ENCODE data around the gene LRRC1.
A peak's percentile ranks its signal among the peaks of the same experiment; 100 is the strongest.

Gene LRRC1

DNA sequence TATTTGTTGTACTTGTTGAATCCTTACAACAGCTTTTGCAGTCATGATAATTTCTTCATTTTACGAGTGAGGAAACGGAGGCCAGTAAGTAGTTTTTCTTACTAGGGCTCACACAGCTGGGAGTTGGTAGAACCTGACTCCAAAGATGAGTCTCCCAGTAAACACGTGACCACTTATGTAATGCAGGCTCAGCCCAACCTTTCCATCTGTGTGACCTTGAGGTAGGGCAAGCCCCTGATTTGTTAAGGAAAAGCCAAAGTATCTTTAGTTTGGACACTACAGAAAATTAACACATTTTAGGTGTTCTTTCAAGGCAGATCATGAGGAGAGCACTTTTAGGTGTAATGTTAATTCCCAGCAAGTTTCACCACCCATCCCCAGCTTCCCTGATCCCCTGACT lies 111.3 kb downstream of the LRRC1 start:
- Mint-ChIP-seq H3K4me3 (no peak overlapping the region), H3K9me3 (no peaks in the 10 kb centered on the region)
- no peak for ATAC-seq

DNA sequence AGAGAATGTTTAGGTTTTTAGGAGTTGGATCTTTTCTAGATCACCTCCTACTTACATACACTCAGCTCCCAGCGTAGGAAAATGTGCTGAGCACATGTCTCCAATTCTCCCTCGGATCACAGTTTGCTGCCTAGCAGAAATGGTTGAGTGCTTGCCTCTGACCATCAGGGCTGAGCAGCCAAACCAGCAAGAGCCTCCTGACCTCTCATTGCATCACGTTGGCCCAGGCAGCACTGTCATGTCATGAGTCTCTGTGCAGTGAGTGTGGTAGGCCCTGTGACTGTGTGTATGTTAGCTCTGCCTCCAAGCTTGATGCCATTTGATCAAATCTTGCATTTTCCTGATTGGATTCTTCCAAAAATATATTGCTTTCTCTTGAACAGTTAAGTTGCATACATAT lies 112.0 kb downstream of the LRRC1 start:
- Mint-ChIP-seq H3K9me3 (no peaks in the 10 kb centered on the region), H3K27me3 (no peaks in the 10 kb centered on the region), H3K4me3 (no peak overlapping the region), H3K4me1 (no peaks in the 10 kb centered on the region), H3K27ac (no peak overlapping the region)
- DNase-seq = no peak
- no peak for ATAC-seq

More for the DNA sequence above, 111.3 kb downstream of the LRRC1 start:
- H3K4me1 Mint-ChIP-seq = no peaks in the 10 kb centered on the region
- no peak for DNase-seq
- no peaks in the 10 kb centered on the region for H3K27me3 Mint-ChIP-seq
- H3K27ac Mint-ChIP-seq = no peak overlapping the region

DNA sequence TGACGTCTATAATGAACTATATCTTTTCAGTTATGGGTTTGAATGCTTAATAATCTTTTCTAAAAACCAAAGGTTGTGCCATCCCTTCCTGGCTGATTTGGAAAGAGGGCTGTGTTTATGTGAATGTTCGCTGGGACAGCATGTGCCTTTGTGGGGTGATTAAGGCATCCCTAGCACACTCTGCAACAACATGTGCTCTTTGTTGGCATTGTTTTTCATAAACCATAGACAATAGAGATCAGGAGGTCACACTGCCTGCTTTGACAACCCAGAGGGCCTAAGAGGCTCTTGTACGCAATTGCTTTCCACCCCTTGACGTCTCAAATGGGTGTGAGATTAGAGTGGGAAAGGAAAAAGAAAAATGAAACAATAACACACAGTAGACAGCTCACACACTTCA lies 116.0 kb downstream of the LRRC1 start:
- ATAC-seq (no peak), DNase-seq (no peak)
- Mint-ChIP-seq H3K27me3 (no peaks in the 10 kb centered on the region), H3K9me3 (no peaks in the 10 kb centered on the region), H3K4me1 (no peaks in the 10 kb centered on the region), H3K4me3 (no peak overlapping the region), H3K27ac (peak overlapping the region in 1 of 2 donors; percentile 6)

DNA sequence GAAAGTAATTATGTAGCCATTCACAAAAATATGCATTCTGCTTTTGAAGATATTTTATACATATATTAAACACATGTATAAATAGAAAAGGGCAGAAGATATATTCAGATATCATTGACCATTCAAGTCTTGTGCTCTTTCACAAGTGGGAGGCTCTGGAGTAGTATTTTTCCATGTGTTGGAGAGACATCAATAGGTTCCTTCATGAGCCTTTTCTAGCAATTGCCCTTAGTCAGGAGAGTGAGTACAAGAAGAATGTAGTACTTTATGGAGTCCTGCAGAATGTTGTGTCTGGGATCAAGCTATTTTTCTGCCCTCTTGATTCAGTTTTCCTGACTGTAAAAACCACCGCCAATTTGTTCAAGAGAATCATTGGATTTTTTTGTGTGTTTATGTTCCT lies 117.9 kb downstream of the LRRC1 start:
- ATAC-seq (no peak), DNase-seq (no peak)
- H3K4me3 Mint-ChIP-seq = no peak overlapping the region
- no peak overlapping the region for H3K27ac Mint-ChIP-seq
- H3K4me1 Mint-ChIP-seq = no peaks in the 10 kb centered on the region
- no peaks in the 10 kb centered on the region for H3K27me3 Mint-ChIP-seq
- no peaks in the 10 kb centered on the region for H3K9me3 Mint-ChIP-seq

DNA sequence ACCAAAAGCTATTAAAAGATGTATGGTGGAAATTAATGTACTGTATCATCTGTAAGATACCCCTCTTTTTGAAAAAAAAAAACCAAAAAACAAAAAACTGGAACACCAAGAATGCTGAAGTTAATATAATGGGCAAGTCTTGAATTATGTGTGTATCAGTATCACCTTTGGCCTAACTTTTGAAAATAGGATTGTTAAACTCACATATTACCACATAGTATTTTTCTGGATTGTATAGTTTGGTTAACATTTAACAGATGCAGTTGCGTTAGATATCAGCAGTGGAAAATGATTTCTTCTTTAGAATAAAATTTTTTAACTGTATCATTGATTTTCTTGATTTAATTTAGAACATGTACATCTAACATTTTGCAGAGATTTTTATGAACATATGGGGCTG lies 118.5 kb downstream of the LRRC1 start:
- Mint-ChIP-seq H3K9me3 (no peaks in the 10 kb centered on the region), H3K27ac (no peak overlapping the region), H3K4me1 (no peaks in the 10 kb centered on the region), H3K27me3 (no peaks in the 10 kb centered on the region), H3K4me3 (no peak overlapping the region)
- no peak for ATAC-seq
- no peak for DNase-seq

DNA sequence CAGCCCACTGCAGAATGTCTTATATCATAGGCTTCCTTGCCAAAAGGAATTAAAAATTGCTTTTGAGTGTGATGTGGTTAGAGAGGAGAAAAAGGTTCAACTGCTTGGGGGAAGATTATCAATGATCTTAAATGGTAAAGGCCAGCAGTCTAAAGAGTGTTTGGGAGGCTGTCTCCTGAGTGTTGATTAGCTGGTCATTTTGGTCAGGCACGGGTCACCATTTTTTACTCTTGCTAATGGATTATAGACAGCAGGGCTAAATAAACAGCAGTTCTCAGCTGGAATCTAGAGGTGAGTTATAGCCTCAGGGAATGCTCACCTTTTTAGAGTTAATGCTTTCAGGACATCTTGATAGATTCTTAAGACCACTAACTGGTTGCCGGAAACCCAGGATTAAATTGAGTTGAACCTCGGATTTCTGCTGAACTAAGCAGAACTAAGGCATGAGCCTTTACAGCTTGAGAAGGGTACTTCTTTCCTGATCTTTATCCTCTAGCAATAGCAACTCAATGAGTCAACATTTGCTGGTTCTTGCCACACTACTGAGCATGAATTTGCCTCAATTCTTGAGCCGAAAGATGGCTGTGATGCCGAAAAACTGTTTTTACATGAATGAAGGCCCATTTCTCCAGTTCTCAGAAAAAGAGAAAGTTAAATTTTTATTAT lies 120.4 kb downstream of the LRRC1 start:
- H3K27me3 Mint-ChIP-seq = no peaks in the 10 kb centered on the region

DNA sequence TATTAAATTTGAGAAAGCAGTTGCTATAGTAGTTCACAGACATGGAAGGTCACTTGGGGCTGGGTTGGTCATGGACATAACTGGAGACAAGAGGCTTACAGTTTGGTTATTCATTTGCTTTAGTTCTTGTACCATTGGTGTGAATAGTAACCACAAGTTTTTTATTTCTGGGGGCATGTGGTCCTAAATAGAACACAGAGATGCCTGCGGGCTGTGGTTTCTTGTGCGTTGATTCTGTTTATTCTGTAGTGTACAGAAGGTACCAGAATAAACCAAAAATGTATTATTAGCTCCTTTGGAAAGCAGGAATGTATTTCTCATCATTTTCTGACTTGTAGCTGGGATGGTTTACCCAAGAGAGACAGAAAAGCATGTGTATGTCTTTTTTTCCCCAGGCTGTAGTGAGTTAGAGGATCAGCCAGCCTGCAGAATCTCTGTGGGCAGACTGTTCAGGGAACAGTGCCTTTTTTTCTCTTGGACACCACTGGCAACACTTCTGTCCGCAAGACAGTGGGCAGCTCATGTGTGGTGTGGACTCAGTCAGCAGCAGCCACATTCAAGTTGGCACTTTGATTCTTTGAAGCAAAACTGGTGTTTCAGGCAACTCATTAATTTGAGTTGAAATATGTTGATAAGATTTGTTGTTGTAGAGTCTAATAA lies 122.1 kb downstream of the LRRC1 start:
- no peak for DNase-seq
- no peak overlapping the region for H3K27ac Mint-ChIP-seq
- H3K9me3 Mint-ChIP-seq = no peaks in the 10 kb centered on the region
- no peak overlapping the region for H3K4me3 Mint-ChIP-seq
- H3K27me3 Mint-ChIP-seq = no peaks in the 10 kb centered on the region
- ATAC-seq = no peak
- H3K4me1 Mint-ChIP-seq = no peaks in the 10 kb centered on the region

More for the DNA sequence above, 120.4 kb downstream of the LRRC1 start:
- ATAC-seq (no peak), DNase-seq (no peak)
- H3K27ac Mint-ChIP-seq = no peak overlapping the region
- no peaks in the 10 kb centered on the region for H3K4me1 Mint-ChIP-seq
- no peaks in the 10 kb centered on the region for H3K9me3 Mint-ChIP-seq
- no peak overlapping the region for H3K4me3 Mint-ChIP-seq

DNA sequence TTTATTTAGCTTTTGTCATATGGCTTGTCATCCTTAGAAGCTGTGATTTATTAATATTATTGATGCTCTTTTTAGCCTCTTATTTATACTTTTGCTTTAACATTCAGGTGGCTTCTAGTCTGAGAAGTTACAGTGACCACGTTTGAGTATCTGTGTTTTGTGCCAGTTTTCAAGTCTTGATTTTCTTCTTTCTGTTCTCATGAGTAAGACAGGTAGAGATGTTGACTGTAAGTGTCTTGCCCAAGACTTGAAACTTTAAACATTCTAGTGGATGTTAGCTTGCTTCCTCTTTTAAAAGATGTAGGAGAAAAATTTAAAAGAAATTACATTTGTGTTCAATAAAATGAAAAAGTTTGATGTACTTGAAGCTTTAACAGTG lies 122.6 kb downstream of the LRRC1 start:
- Mint-ChIP-seq H3K27ac (no peak overlapping the region), H3K4me1 (no peaks in the 10 kb centered on the region), H3K9me3 (no peaks in the 10 kb centered on the region), H3K4me3 (no peak overlapping the region), H3K27me3 (no peaks in the 10 kb centered on the region)
- no peak for ATAC-seq
- DNase-seq = no peak

DNA sequence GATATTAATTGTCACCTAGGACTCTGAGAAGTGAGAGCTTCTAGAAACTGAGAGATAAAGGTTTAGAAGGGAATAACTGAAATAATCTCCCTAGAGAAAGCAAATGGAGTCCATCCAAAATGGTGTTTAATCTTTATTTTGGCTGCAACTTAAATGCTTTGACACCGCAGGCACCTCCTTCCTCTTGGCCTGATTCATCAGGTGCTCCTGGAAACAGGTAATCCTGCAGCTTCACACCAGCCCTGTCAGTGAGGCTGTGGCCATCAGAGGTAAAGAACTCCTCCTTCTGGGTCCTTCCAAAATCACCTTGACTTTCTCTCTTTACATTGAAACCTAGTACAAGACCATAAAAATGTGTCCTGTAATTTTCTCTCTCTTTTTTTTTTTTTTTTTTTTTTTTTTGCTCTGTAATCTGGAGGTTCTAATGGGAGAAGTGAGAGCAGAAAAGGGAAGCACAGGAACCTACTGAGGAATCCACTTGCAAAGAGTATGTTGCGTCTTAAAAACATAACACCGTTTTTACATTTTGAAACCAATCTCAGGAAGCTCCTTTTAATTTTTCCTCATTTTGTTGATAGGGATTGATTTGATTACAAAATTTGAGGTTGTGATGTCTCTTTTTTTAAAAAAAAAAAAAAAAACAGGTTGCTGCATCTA lies 124.2 kb downstream of the LRRC1 start:
- DNase-seq = no peak
- no peaks in the 10 kb centered on the region for H3K27me3 Mint-ChIP-seq
- H3K9me3 Mint-ChIP-seq = no peaks in the 10 kb centered on the region
- no peaks in the 10 kb centered on the region for H3K4me1 Mint-ChIP-seq
- ATAC-seq = no peak
- no peak overlapping the region for H3K27ac Mint-ChIP-seq
- H3K4me3 Mint-ChIP-seq = no peak overlapping the region

DNA sequence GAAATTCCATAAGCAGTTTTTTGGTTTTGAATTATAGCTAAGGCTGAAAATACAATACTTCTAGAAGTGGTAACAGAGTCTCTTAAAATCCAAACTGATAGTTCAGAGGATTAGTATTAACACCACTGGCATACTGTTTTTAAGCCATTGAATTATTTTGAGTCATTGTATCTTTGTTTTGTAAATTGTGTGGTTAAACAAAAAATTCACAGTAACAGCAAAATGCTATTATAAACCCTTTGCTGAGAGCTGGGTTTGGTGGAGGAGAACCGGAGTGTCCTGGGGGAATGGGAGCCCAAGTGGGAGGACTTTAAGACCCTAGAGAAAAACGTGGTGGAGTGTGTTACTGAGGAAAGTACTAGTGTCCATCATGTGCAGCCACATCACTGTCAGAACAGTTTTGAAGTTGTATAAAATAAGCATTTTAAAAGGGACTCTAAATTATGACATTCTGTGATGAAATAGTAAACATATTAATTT lies 125.1 kb downstream of the LRRC1 start:
- Mint-ChIP-seq H3K4me1 (no peaks in the 10 kb centered on the region), H3K27ac (peak overlapping the region in 1 of 2 donors; percentile 46), H3K9me3 (no peaks in the 10 kb centered on the region), H3K4me3 (no peak overlapping the region), H3K27me3 (no peaks in the 10 kb centered on the region)
- DNase-seq = no peak
- no peak for ATAC-seq

DNA sequence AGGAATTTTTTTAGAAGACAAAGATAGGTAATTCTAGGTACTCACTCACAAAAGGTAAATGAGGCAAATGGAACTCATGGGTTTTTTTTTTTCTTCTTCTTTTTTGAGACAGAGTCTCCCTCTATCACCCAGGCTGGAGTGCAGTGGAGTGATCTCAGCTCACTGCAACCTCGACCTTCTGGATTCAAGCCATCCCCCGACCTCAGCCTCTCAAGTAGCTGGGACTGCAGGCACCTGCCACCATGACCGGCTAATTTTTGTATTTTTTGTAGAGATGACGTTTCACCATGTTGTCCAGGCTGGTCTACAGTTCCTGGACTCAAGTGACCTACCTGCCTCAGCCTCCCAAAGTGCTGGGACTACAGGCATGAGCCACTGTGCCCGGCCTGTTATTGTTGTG lies 126.1 kb downstream of the LRRC1 start:
- no peaks in the 10 kb centered on the region for H3K27me3 Mint-ChIP-seq
- no peak overlapping the region for H3K4me3 Mint-ChIP-seq
- DNase-seq = no peak
- H3K27ac Mint-ChIP-seq = no peak overlapping the region
- ATAC-seq = no peak
- H3K4me1 Mint-ChIP-seq = no peaks in the 10 kb centered on the region
- H3K9me3 Mint-ChIP-seq = no peaks in the 10 kb centered on the region

DNA sequence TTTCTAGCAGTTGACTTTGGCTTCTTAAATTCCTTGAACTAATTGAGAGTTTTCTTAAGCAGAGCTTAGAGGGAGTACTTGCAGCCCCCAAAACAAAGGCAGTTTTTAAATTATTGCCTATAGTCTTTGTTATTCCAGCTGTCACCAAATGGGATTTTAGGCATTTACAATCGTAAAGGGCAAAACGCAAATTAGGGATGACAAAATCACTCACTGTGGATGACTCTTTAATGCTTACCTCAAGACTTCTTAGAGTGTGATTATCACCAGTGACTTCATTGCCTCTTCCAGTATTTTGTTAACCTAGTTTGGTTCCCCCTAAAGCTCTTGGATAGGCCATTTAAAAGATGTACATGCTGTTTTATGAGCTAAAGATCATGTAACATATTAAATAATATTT lies 126.8 kb downstream of the LRRC1 start:
- no peak overlapping the region for H3K27ac Mint-ChIP-seq
- no peaks in the 10 kb centered on the region for H3K27me3 Mint-ChIP-seq
- no peak overlapping the region for H3K4me3 Mint-ChIP-seq
- DNase-seq (no peak), ATAC-seq (no peak)
- H3K9me3 Mint-ChIP-seq = no peaks in the 10 kb centered on the region
- H3K4me1 Mint-ChIP-seq = no peaks in the 10 kb centered on the region

DNA sequence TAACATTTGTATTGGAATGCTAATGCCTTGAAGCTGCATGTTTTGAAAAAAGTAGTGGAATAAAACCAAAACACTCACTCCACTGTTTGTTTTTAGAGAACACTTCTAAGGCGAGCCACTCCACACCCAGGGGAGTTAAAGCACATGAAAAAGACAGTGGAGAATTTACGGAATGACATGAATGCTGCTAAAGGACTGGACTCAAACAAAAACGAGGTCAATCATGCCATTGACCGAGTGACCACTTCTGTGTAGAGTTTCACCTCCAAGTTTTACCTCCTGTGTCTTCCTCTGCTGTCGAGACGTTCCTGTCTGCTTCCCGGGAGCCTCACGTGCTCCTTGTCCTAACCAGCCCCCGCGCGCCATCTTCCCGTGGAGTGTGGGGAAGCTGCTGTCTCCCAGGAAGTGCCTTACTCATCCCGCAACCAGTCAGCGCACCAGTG lies 127.8 kb downstream of the LRRC1 start:
- DNase-seq = no peak
- no peak for ATAC-seq
- Mint-ChIP-seq H3K4me3 (no peak overlapping the region), H3K27me3 (no peaks in the 10 kb centered on the region), H3K9me3 (no peaks in the 10 kb centered on the region), H3K27ac (no peak overlapping the region), H3K4me1 (no peaks in the 10 kb centered on the region)

DNA sequence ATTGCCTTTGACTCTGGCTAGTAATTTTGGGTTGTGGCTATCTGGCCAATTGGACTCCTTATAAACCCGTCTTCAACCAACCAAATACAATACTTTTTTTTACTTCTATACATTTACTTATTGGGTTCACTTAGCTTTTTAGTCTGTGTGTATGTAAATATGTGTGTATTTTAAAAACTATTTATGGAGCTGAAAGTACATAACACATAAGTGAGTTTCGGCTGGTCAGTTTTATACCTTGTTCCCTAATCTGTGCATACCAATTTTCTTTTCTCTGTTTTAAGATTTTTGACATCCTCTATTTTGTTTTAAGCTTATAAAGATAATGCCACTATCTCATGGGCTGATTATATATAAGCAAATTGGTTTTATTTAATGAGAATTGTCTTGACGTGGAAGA lies 129.5 kb downstream of the LRRC1 start:
- no peaks in the 10 kb centered on the region for H3K9me3 Mint-ChIP-seq
- H3K27me3 Mint-ChIP-seq = no peaks in the 10 kb centered on the region
- no peak overlapping the region for H3K27ac Mint-ChIP-seq
- no peak overlapping the region for H3K4me3 Mint-ChIP-seq
- ATAC-seq = no peak
- no peaks in the 10 kb centered on the region for H3K4me1 Mint-ChIP-seq
- DNase-seq = no peak

DNA sequence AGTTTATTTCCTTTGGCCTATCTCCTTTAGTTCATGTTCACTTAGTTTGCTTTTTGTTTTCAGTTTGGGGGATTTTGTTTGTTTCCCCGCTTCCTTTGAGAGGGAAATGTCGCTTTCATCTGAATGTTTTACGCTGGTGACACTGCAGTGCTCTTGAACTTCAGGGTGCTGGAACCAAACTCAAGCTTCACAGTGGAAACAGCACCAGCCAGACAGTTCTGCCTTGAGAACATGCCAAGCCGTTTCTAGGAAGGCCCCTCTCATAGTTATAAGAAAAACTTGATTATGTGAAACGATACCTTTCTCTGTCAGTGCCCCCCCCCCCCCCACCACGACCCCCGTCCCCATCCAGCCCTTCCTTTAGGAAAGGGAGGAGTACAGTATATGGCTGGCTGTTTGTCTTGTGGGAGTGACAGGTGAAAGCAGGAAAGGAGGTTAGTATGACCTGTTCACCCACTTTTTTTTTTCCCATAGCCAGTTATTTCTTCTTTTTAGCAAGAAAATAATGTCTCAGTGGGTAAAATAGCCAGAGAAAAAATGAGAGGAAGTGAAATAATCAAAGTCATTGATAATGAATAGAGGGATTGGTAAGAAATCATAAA lies 130.1 kb downstream of the LRRC1 start:
- no peak for ATAC-seq
- Mint-ChIP-seq H3K4me3 (no peak overlapping the region), H3K27me3 (no peaks in the 10 kb centered on the region), H3K27ac (no peak overlapping the region), H3K4me1 (no peaks in the 10 kb centered on the region), H3K9me3 (no peaks in the 10 kb centered on the region)
- DNase-seq = no peak

DNA sequence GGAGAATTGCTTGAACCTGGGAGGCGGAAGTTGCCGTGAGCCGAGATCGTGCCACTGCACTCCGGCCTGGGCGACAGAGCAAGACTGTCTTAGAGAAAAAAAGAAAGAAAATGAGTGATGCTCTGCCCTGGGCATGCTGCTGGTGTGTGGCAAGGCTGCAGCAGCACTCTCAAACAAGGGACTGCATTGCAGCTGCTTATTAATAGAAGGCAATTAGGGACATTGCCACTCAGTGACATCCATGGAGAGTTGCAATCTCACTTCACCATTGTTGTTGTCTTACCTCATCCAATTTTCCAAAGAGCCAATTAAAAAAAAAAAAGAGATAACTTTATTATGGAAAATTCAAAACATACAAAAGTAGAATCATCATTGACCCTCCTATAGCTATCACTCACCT lies 131.1 kb downstream of the LRRC1 start:
- H3K4me3 Mint-ChIP-seq = no peak overlapping the region
- H3K27me3 Mint-ChIP-seq = no peaks in the 10 kb centered on the region
- no peak for ATAC-seq
- H3K27ac Mint-ChIP-seq = no peak overlapping the region
- no peaks in the 10 kb centered on the region for H3K9me3 Mint-ChIP-seq
- H3K4me1 Mint-ChIP-seq = no peaks in the 10 kb centered on the region
- DNase-seq = no peak

Data from stimulated activated naive CD8-positive, alpha-beta T cell treated with anti-CD3 and anti-CD28 coated beads, Interleukin-15, amount 100 ng/mL, for 72 hours (primary cell).